Right lobe of liver (tissue), 6 donors: Measurements from ENCODE around the gene SAMHD1. TPM values are rescaled to one million over a fixed set of nuclear protein-coding genes. Genes with fewer than 3 reads are reported as not detected.

Experiments
- ATAC-seq, 4 donors: fragments of 200-7000 bp; cut with Tn5 transposase; one replicate each; pipeline ENCODE4 v1.9.1; 2020; ENCODE audit warnings: mild to moderate bottlenecking in 4 of 4, moderate library complexity in 4 of 4
- DNase-seq, 3 donors: peaks; one replicate each; pipeline ENCODE4 v3.0.0-alpha.2; 2020
- H3K27ac ChIP-seq, 3 donors: fragments of 200-600 bp; one replicate each; pipeline ENCODE4 v1.8.0; 2022
- H3K27me3 ChIP-seq, 2 donors: fragments of 200-600 bp; one replicate each; pipeline ENCODE4 v1.8.0; 2022
- H3K36me3 ChIP-seq, 4 donors: fragments of 200-600 bp; sonication (generic) in 1 of 4; one replicate each; pipeline versions ENCODE4 v1.5.1 to v1.8.0; 2017 to 2022; ENCODE audit warnings: control low read depth in 1 of 4
- H3K4me1 ChIP-seq, 4 donors: fragments of 200-600 bp; sonication (generic) in 1 of 4; one replicate each; pipeline versions ENCODE4 v1.5.1 to v1.8.0; 2017 to 2022; ENCODE audit warnings: control low read depth in 1 of 4
- H3K4me3 ChIP-seq, 3 donors: fragments of 200-600 bp; one replicate each; pipeline ENCODE4 v1.8.0; 2022
- H3K9me3 ChIP-seq, 4 donors: fragments of 200-600 bp; sonication (generic) in 1 of 4; one replicate each; pipeline versions ENCODE4 v1.5.1 to v1.8.0; 2017 to 2022; ENCODE audit warnings: control low read depth in 1 of 4
- CTCF ChIP-seq, 4 donors: fragments of 200-600 bp in 3 of 4; fragments of 450-650 bp in 1 of 4; IDR thresholded peaks; one replicate each; pipeline versions ENCODE4 v1.5.1 to v1.8.0; 2016 to 2022; ENCODE audit warnings: antibody characterized with exemption in 4 of 4, mild to moderate bottlenecking in 2 of 4
- POLR2A ChIP-seq: fragments of 450-650 bp; IDR thresholded peaks from one replicate; pipeline ENCODE4 v1.6.1; 2017; ENCODE audit warnings: antibody characterized with exemption, mild to moderate bottlenecking
- WGBS: methylation state at CpG from one replicate; pipeline ENCODE4 v1.1.6; 2018; ENCODE audit warnings: low coverage, low lambda C conversion rate; ENCODE audit not compliant: insufficient coverage; ENCODE audit errors: missing lambda C conversion rate; 5-methylcytosine and 5-hydroxymethylcytosine counted together
- intact Hi-C, 2 donors: fragments of 100-400 bp; cut with DNase I; formaldehyde crosslinking; loops; one replicate each; pipeline versions ENCODE4 v1.11.2 to v1.14.1; 2022
- total RNA-seq, 6 experiments: library from RNA; depleted of rRNA in 2 of 6; stranded (reverse); fragments of >200 nt in 2 of 6; fragmentation: NEBNext Ultra II Directional in 3 of 6; extraction: Animal tissue kit (Norgen Biotek cat#: 25700) in 3 of 6; gene quantifications; one replicate each; pipeline versions ENCODE4 v1.1.0 to v1.2.4, GENCODE V29; 2016 to 2023
- donor health status: DM: no; HTN: yes; CAD: no.
- donor health status: DM: no; HTN: no; CAD: no.
- donor health status: DM: no; HTN: no; CAD: no.
- donor health status: DM: no; HTN: yes; CAD: no.
- donor health status: DM: no; HTN: yes; CAD: no.

Gene SAMHD1
- total RNA-seq, 6 experiments from 2014 or later, result 22.6 to 40.5 (median 30.7) TPM

GRCh38 chr20:36920334-36920730, 31.2 kb downstream of the SAMHD1 start:
- DNase-seq, result no peak
- no peaks in the 10 kb centered on the region for H3K9me3 ChIP-seq
- intact Hi-C loops, result no loop called here
- H3K36me3 ChIP-seq, result peaks cover 0 to 26% (median 8%) of the 10 kb centered on the region in 4 donors
- 77% methylated on average over 8 of the region's 8 CpGs for WGBS
- H3K4me3 ChIP-seq, result no peak overlapping the region
- ATAC-seq, result no peak
- no peak overlapping the region for H3K27ac ChIP-seq
- TF ChIP-seq POLR2A (no peak), CTCF (IDR thresholded peaks at IDR 0.05) (no peak)
- no peaks in the 10 kb centered on the region for H3K27me3 ChIP-seq
- H3K4me1 ChIP-seq, result no peaks in the 10 kb centered on the region

GRCh38 chr20:36919715-36920333, 31.7 kb downstream of the SAMHD1 start:
- TF ChIP-seq POLR2A, result no peak
- peak; percentile 81 to 96 (median 94) for TF ChIP-seq CTCF (IDR thresholded peaks at IDR 0.05)
- DNase-seq (no peak), ATAC-seq (peak; percentile 85 to 91 (median 88))
- Histone ChIP-seq H3K4me3 (no peak overlapping the region), H3K36me3 (peaks cover 0 to 30% (median 10%) of the 10 kb centered on the region in 4 donors), H3K27ac (no peak overlapping the region), H3K27me3 (no peaks in the 10 kb centered on the region), H3K4me1 (no peaks in the 10 kb centered on the region), H3K9me3 (no peaks in the 10 kb centered on the region)
- WGBS, result 0% methylated on average over 2 of the region's 2 CpGs
- intact Hi-C loops, result no loop called here

- TF ChIP-seq CTCF (IDR thresholded peaks at IDR 0.05) (no peak), POLR2A (no peak)
- H3K27ac ChIP-seq, result no peak overlapping the region
- no peak for ATAC-seq
- intact Hi-C loops, result no loop called here
- DNase-seq, result no peak
- H3K4me1 ChIP-seq, result no peaks in the 10 kb centered on the region
- no peaks in the 10 kb centered on the region for H3K9me3 ChIP-seq
- H3K36me3 ChIP-seq, result peaks cover 0 to 35% (median 17%) of the 10 kb centered on the region in 4 donors
- H3K4me3 ChIP-seq, result no peak overlapping the region
- H3K27me3 ChIP-seq, result no peaks in the 10 kb centered on the region
Measured at GRCh38 chr20:36917943-36918342, 33.6 kb downstream of the SAMHD1 start.

- Histone ChIP-seq H3K4me3 (no peak overlapping the region), H3K36me3 (peaks cover 0 to 39% (median 17%) of the 10 kb centered on the region in 4 donors), H3K27ac (no peak overlapping the region), H3K9me3 (no peaks in the 10 kb centered on the region), H3K27me3 (no peaks in the 10 kb centered on the region), H3K4me1 (no peaks in the 10 kb centered on the region)
- TF ChIP-seq POLR2A, result no peak
- no peak for TF ChIP-seq CTCF (IDR thresholded peaks at IDR 0.05)
- DNase-seq (no peak), ATAC-seq (no peak)
- intact Hi-C loops, result no loop called here
- 95% methylated on average over 4 of the region's 6 CpGs for whole genome bisulfite sequencing
Measured at GRCh38 chr20:36917240-36917639, 34.3 kb downstream of the SAMHD1 start.

GRCh38 chr20:36916199-36916598, 35.3 kb downstream of the SAMHD1 start:
- Histone ChIP-seq H3K4me3 (no peak overlapping the region), H3K27ac (no peak overlapping the region), H3K4me1 (no peaks in the 10 kb centered on the region), H3K9me3 (no peaks in the 10 kb centered on the region), H3K27me3 (no peaks in the 10 kb centered on the region), H3K36me3 (peaks cover 0 to 49% (median 21%) of the 10 kb centered on the region in 4 donors)
- DNase-seq, result no peak
- 71% methylated on average over 2 of the region's 2 CpGs for WGBS
- ATAC-seq, result no peak
- no peak for TF ChIP-seq POLR2A
- no peak for TF ChIP-seq CTCF (IDR thresholded peaks at IDR 0.05)
- intact Hi-C loops, result no loop called here
